BJ (cell line): Measurements from ENCODE around the gene DGLUCY. TPM values are rescaled to one million over a fixed set of nuclear protein-coding genes. Genes with fewer than 3 reads are reported as not detected.

Experiments used
- CTCF ChIA-PET: fragments of 350-600 bp; formaldehyde crosslinking; extraction: SDS; loops from one replicate; lab custom pipeline; 2021; ENCODE audit warnings: antibody characterized with exemption, inconsistent platforms; lab: Yijun Ruan, JAX
- POLR2A ChIA-PET: fragments of 300-600 bp; sonication (Branson Sonifier 250); formaldehyde crosslinking; extraction: SDS; loops from one replicate; lab custom pipeline; 2021; ENCODE audit warnings: antibody characterized with exemption; lab: Charles Lee
- DNase-seq: peaks from one replicate; pipeline ENCODE4 v3.0.0-alpha.2; 2011; ENCODE audit warnings: low read depth
- H3K27me3 ChIP-seq: 2 replicates; pipeline ENCODE4 v1.6.0; 2011; ENCODE audit warnings: low read length; ENCODE audit not compliant: control insufficient read depth, insufficient read depth
- H3K36me3 ChIP-seq: 2 replicates; pipeline ENCODE4 v1.5.1; 2011; ENCODE audit warnings: low read length; ENCODE audit not compliant: control insufficient read depth, insufficient read depth
- H3K4me3 ChIP-seq: 2 replicates; pipeline ENCODE4 v1.5.1; 2011; ENCODE audit warnings: low read depth, mild to moderate bottlenecking, control low read depth, low read length
- polyA plus RNA-seq: library from polyadenylated mRNA; depleted of rRNA; stranded (reverse); fragments of >200 nt; gene quantifications from 2 replicates; pipeline ENCODE4 v1.2.3, GENCODE V29; 2011
- TF ChIP-seq, protein P1 (sequence below): IDR thresholded peaks from 2 replicates; pipeline ENCODE4 v1.5.1; 2011; ENCODE audit warnings: low read depth, mild to moderate bottlenecking, control low read depth, inconsistent platforms, low read length, moderate library complexity; ENCODE audit not compliant: insufficient read depth

DGLUCY gene
- polyA plus RNA-seq, 1 experiment: 18.9 TPM

DNA sequence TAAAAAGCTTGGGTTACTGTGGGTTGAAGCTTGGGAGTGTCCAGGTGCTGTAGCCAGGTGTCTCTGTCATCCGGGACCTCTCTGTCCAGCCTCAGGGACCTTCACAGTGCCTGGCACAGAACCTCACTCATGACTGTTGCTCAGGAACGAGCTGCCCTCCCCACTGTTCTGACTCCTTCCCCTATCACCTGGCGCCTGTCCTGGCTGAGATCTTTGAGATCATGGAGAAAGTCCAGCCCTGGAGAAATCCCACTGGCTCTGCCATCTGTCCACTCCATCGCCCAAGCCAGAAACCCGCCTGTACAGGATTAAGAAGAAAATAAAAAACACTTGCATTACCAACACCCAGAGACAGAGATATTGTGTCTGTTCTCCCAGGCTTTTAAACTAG lies 53.5 kb downstream of the DGLUCY start:
- ChIA-PET POLR2A (no interaction called here), CTCF (interaction anchor here (0.6 to 17.7 kb wide), 6 partner anchors 9 to 266 kb away, joined by 3 to 236 read pairs (median 6); no protein-coding TSS in a partner anchor)

DNA sequence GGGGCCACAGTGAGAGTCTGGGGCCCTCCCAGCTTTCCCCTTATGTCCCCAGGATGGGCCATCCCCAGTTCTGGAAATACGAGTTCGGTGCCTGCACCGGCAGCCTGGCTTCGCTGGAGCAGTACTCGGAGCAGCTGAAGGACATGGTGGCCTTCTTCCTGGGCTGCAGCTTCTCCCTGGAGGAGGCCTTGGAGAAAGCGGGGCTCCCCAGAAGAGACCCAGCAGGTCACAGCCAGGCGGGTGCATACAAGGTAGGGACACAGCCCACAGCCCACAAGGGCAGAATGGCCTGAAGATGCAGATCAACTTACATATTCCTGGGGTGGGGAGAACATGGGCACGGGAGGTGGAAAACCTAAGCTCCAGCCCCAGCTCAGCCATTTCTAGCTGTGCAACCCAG lies 56.1 kb downstream of the DGLUCY start:
- no peaks in the 10 kb centered on the region for H3K27me3 ChIP-seq
- ChIA-PET POLR2A (no interaction called here), CTCF (interaction anchor here (17.7 kb wide), 1 partner anchor 268 kb away, joined by 236 read pairs; no protein-coding TSS in a partner anchor)
- TF ChIP-seq, protein P1, sequence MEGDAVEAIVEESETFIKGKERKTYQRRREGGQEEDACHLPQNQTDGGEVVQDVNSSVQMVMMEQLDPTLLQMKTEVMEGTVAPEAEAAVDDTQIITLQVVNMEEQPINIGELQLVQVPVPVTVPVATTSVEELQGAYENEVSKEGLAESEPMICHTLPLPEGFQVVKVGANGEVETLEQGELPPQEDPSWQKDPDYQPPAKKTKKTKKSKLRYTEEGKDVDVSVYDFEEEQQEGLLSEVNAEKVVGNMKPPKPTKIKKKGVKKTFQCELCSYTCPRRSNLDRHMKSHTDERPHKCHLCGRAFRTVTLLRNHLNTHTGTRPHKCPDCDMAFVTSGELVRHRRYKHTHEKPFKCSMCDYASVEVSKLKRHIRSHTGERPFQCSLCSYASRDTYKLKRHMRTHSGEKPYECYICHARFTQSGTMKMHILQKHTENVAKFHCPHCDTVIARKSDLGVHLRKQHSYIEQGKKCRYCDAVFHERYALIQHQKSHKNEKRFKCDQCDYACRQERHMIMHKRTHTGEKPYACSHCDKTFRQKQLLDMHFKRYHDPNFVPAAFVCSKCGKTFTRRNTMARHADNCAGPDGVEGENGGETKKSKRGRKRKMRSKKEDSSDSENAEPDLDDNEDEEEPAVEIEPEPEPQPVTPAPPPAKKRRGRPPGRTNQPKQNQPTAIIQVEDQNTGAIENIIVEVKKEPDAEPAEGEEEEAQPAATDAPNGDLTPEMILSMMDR: no peak
- peaks cover 6% of the 10 kb centered on the region for H3K36me3 ChIP-seq
- H3K4me3 ChIP-seq: no peak overlapping the region
- no peak for DNase-seq

More for the DNA sequence above, 53.5 kb downstream of the DGLUCY start:
- no peak overlapping the region for H3K4me3 ChIP-seq
- H3K27me3 ChIP-seq: no peaks in the 10 kb centered on the region
- TF ChIP-seq, protein P1: no peak
- peaks cover 6% of the 10 kb centered on the region for H3K36me3 ChIP-seq
- no peak for DNase-seq

DNA sequence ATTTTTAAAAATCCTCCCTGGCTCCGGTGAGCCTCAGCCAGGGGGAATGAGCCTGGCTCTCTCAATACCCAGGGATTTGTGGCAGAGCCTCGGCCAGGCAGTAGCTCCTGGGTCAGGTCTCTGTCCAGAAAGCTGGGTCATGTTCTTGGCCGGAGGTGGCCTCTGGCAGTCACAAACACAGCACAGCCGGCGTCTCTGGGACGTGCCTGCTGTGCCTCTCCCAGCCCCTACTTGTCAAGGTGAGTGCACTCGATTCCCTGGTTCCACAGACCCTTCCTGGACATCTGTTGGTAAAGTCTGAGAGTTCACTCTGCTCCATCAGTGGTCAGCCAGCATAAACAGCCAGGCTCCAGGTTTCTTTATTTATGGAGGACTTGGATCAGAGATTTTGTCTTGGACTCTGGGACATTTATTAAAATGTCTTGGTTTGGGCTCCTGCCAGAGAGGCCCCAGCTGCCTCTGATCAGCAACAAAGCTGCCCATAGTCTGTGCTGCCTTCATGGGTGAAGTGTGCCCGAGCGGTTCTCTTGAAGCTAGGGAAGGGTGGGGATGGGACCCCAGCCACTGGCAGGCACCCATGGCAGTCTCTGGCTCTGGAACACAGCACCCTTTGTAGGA lies 56.7 kb downstream of the DGLUCY start:
- TF ChIP-seq, protein P1: no peak
- CTCF ChIA-PET: interaction anchor here (11.8 to 17.7 kb wide), 2 partner anchors 118 to 269 kb away, joined by 236 to 344 read pairs; no protein-coding TSS in a partner anchor
- POLR2A ChIA-PET: no interaction called here
- no peak overlapping the region for H3K4me3 ChIP-seq
- H3K36me3 ChIP-seq: peaks cover 6% of the 10 kb centered on the region
- no peaks in the 10 kb centered on the region for H3K27me3 ChIP-seq
- DNase-seq: no peak

DNA sequence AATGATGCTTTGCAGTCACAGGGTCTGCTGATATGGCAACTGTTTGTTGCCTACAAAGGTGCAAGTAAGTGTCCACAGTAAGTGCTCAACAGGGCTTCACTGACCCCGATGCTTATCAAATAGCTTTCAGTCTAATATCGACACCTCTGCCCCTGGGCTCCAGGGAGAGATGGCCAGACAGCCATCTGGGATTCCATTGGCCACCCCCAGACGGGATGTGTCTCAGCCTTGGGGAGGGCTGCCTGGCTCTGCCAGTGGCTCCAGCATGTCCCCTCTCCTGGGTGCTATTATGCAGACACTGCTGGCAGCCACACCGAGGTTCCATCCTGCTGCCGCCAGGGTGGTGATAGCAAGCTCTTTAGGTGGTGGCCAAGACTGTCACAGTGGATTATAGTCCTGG lies 57.4 kb downstream of the DGLUCY start:
- no peak for DNase-seq
- Histone ChIP-seq H3K4me3 (no peak overlapping the region), H3K36me3 (peaks cover 6% of the 10 kb centered on the region), H3K27me3 (no peaks in the 10 kb centered on the region)
- CTCF ChIA-PET: interaction anchor here (0.6 to 17.7 kb wide), 5 partner anchors 19 to 270 kb away, joined by 3 to 344 read pairs (median 4); no protein-coding TSS in a partner anchor
- TF ChIP-seq, protein P1: no peak
- POLR2A ChIA-PET: no interaction called here

DNA sequence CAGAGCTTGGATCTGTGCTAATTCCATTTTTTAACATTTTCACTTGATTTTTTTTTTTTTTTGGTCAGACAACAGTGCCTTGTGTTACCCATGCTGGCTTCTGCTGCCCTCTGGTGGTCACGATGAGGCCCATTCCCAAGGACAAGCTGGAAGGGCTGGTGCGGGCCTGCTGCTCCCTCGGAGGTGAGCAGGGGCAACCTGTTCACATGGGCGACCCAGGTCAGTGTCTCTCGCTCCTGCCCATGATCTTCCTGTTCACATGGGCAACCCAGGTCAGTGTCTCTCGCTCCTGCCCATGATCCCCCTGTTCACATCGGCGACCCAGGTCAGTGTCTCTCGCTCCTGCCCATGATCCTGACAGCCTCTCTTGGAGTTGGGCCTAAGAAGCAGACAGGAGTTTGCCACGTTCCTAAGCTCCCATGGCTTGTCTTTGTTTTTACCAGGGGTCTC lies 59.4 kb downstream of the DGLUCY start:
- H3K36me3 ChIP-seq: peaks cover 3% of the 10 kb centered on the region; the same call in 1 of the 2 replicates
- TF ChIP-seq, protein P1: peak; percentile 94
- ChIA-PET POLR2A (no interaction called here), CTCF (interaction anchor here (0.6 to 17.7 kb wide), 36 partner anchors 8 to 1200 kb away, joined by 3 to 344 read pairs (median 4); partner anchors contain the start of genes DGLUCY, GPR68 and RPS6KA5)
- no peak overlapping the region for H3K4me3 ChIP-seq
- no peaks in the 10 kb centered on the region for H3K27me3 ChIP-seq
- DNase-seq: no peak
